Measurements from ENCODE around the gene TLR5. TPM values are rescaled to one million over a fixed set of nuclear protein-coding genes. Genes with fewer than 3 reads are reported as not detected.

TLR5 gene
- polyA plus RNA-seq, 1 donor (not counting 4 experiments of a cell fraction or from before 2014, with no cell fraction given), result 1.3 TPM

- no peak overlapping the region for H3K4me2 ChIP-seq (ENCODE audit: control insufficient read depth, extremely low read depth, insufficient read depth, low read depth, low read length)
- H3K9me1 ChIP-seq (ENCODE audit: control insufficient read depth, extremely low read depth, insufficient read depth, low read length), result no peaks in the 10 kb centered on the region
- no peak overlapping the region for H3K9ac ChIP-seq (ENCODE audit: control insufficient read depth, extremely low read depth, insufficient read depth, low read length)
- no peak for TF ChIP-seq EZH2 (IDR thresholded peaks at IDR 0.05; ENCODE audit: low read length)
- TF ChIP-seq CTCF (optimal IDR thresholded peaks at IDR 0.05 in 1 of 3, IDR thresholded peaks at IDR 0.05 in 1 of 3, conservative IDR thresholded peaks at IDR 0.05 in 1 of 3; ENCODE audit: extremely low read depth in 1 of 3, insufficient read depth in 2 of 3, low read length in 3 of 3), result no peak
- H4K20me1 ChIP-seq (ENCODE audit: control insufficient read depth, extremely low read depth, insufficient read depth, low read length), result no peaks in the 10 kb centered on the region
- no peak for FAIRE-seq
- no peaks in the 10 kb centered on the region for H3K27me3 ChIP-seq (ENCODE audit: control insufficient read depth, extremely low read depth, insufficient read depth, low read length)
- H3K9me3 ChIP-seq (ENCODE audit: control insufficient read depth, low read depth, low read length), result no peaks in the 10 kb centered on the region
- no peak for DNase-seq (ENCODE audit: low read depth, low spot score)
- H3K79me2 ChIP-seq (ENCODE audit: control insufficient read depth, insufficient read depth, low read length), result no peaks in the 10 kb centered on the region
- H3K36me3 ChIP-seq (ENCODE audit: control insufficient read depth in 2 of 2, extremely low read depth in 1 of 2, insufficient read depth in 2 of 2, low read length in 2 of 2), result no peaks in the 10 kb centered on the region
- H3K27ac ChIP-seq (ENCODE audit: control insufficient read depth, insufficient read depth, low read length), result no peak overlapping the region
- H3K4me1 ChIP-seq (ENCODE audit: control insufficient read depth, extremely low read depth, insufficient read depth, low read length), result no peaks in the 10 kb centered on the region
- H3K4me3 ChIP-seq (ENCODE audit: control insufficient read depth in 2 of 3, extremely low read depth in 1 of 3, insufficient read depth in 2 of 3, low read depth in 1 of 3, low read length in 3 of 3), result no peak overlapping the region
- no peak overlapping the region for H2AFZ ChIP-seq (ENCODE audit: control insufficient read depth, low read length)
- dilution Hi-C loops (cut with MboI; ENCODE audit: extremely low pct_ligation_motif_present, low sequenced_read_pairs), result loop anchor here (25.0 kb wide), 1 partner anchor 309 kb away; no protein-coding TSS in a partner anchor
Observed at GRCh38 chr1:223095870-223096269, 47.2 kb downstream of the TLR5 start.

GRCh38 chr1:223091896-223092295 is 51.2 kb downstream of the TLR5 start:
- FAIRE-seq (no peak), DNase-seq (ENCODE audit: low read depth, low spot score) (no peak)
- no peak overlapping the region for H3K27ac ChIP-seq (ENCODE audit: control insufficient read depth, insufficient read depth, low read length)
- H3K4me3 ChIP-seq (ENCODE audit: control insufficient read depth in 2 of 3, extremely low read depth in 1 of 3, insufficient read depth in 2 of 3, low read depth in 1 of 3, low read length in 3 of 3), result no peak overlapping the region
- no peak overlapping the region for H3K9ac ChIP-seq (ENCODE audit: control insufficient read depth, extremely low read depth, insufficient read depth, low read length)
- H3K27me3 ChIP-seq (ENCODE audit: control insufficient read depth, extremely low read depth, insufficient read depth, low read length), result peaks cover 5% of the 10 kb centered on the region
- no peaks in the 10 kb centered on the region for H3K79me2 ChIP-seq (ENCODE audit: control insufficient read depth, insufficient read depth, low read length)
- no peak overlapping the region for H3K4me2 ChIP-seq (ENCODE audit: control insufficient read depth, extremely low read depth, insufficient read depth, low read depth, low read length)
- no peaks in the 10 kb centered on the region for H3K9me1 ChIP-seq (ENCODE audit: control insufficient read depth, extremely low read depth, insufficient read depth, low read length)
- peaks cover 2% of the 10 kb centered on the region for H4K20me1 ChIP-seq (ENCODE audit: control insufficient read depth, extremely low read depth, insufficient read depth, low read length)
- H3K9me3 ChIP-seq (ENCODE audit: control insufficient read depth, low read depth, low read length), result no peaks in the 10 kb centered on the region
- no peak for TF ChIP-seq CTCF (optimal IDR thresholded peaks at IDR 0.05 in 1 of 3, IDR thresholded peaks at IDR 0.05 in 1 of 3, conservative IDR thresholded peaks at IDR 0.05 in 1 of 3; ENCODE audit: extremely low read depth in 1 of 3, insufficient read depth in 2 of 3, low read length in 3 of 3)
- TF ChIP-seq EZH2 (IDR thresholded peaks at IDR 0.05; ENCODE audit: low read length), result no peak
- dilution Hi-C loops (cut with MboI; ENCODE audit: extremely low pct_ligation_motif_present, low sequenced_read_pairs), result loop anchor here (25.0 kb wide), 1 partner anchor 305 kb away; no protein-coding TSS in a partner anchor
- H3K4me1 ChIP-seq (ENCODE audit: control insufficient read depth, extremely low read depth, insufficient read depth, low read length), result no peaks in the 10 kb centered on the region
- H2AFZ ChIP-seq (ENCODE audit: control insufficient read depth, low read length), result no peak overlapping the region
- H3K36me3 ChIP-seq (ENCODE audit: control insufficient read depth in 2 of 2, extremely low read depth in 1 of 2, insufficient read depth in 2 of 2, low read length in 2 of 2), result no peaks in the 10 kb centered on the region
